Ecto neural progenitor cell (in vitro differentiated cells): Measurements from ENCODE around the gene CNOT2.

Source experiments
- DNase-seq: peaks from one replicate; pipeline ENCODE4 v3.0.0-alpha.2; 2018; ENCODE audit warnings: low spot score

The CNOT2 gene

DNA sequence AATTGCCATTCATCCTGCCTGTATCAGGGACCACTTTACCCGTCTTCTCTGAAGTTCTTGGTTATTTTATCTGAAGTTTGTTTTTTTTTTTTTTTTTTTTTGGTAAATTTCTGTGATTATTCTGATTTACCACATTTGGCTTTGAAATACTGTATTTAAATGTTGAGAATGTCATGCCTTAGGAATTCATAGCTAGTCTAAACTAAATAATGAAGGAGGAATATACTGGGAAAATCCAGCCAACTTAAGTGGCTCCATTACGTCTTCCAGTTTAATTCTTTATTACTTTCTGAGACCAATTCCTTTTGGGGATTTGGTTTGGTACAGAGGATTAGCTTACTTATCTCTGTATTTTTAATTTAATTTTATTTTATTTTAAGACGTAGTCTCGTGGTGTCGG, 62.6 kb downstream of the CNOT2 start:
- no peak for DNase-seq

- DNase-seq = no peak
Observed at GRCh38 chr12:70306676-70307075, 63.4 kb downstream of the CNOT2 start.

DNA sequence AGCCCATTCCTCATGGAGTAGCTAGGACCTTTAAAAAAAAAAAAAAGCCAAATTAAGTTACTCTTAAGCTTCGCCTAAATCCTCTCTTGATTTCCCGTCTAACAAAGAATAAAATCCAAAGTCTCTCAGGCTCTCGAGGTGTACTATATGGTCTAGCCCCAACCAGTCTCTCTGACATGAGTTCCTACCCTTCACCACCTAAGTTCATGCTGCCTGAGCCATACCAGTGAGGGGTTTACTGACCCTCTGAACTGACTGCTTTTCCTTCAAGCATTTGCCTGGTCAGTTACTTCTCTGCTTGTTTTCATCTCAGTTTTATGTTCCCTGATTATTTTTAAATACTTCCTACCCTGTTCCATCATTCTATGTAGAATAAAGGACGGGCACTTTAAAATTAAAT, 64.6 kb downstream of the CNOT2 start:
- no peak for DNase-seq

DNA sequence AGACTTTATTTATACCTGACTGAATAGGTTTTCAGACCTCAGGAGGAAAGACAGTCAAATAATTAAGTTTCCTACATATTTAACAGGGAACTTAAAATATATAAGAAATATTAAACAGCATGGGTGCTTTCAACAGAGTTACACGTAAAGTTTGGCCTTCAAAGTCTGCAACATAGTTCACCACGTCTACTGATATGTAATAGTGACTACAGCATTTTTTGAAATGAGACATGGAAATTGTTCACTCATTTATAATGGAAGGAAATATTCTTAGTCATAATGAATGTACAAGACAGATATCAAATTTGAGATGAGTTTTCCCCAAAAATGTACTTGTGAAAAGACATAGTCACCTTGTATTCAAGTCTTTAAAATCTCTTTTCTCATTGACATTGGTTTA, 66.1 kb downstream of the CNOT2 start:
- DNase-seq = no peak

GRCh38 chr12:70314145-70314544, 70.9 kb downstream of the CNOT2 start:
- no peak for DNase-seq

- no peak for DNase-seq
Observed at GRCh38 chr12:70317781-70318180, 74.5 kb downstream of the CNOT2 start.

- no peak for DNase-seq
Observed at GRCh38 chr12:70319605-70320004, 76.4 kb downstream of the CNOT2 start.

- no peak for DNase-seq
Observed at GRCh38 chr12:70321191-70321590, 78.0 kb downstream of the CNOT2 start.

DNA sequence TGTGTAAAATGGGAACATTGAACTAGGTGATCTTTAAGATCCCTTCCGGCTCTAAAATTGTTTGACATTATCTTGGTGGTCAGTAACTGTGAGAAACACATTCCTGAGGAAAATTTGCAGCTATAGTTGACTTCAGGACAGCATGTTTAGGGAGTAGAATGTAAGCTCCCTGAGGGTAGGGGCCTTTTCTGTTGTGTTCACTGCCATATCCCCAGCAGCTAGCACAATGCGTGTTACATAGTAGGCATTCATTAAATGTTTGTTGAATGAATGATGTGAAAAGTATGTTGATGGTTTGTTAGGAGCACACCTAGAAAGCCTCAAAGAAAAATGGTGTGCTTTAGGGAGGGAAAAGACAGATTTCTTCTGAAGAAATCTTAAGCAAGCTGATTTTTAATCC, 84.3 kb downstream of the CNOT2 start:
- no peak for DNase-seq

DNA sequence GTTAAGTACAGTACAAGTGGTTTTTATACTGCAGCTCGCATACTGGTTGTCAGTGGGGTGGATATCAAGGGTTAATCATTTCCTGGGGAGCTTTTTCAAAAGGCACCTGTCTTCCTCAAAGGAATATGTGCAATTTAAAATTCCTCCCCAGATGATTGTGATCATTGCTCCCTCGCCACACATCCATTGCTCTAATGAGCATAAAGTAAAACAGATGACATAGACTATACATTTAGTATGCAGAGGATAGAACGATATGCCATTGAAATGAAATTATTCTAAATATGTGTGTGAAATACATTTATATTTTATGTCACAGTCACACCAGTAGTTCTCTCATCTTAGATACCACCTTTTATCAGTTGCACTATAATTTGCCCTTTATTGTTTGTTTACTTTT, 86.5 kb downstream of the CNOT2 start:
- no peak for DNase-seq

- DNase-seq = no peak
Observed at GRCh38 chr12:70330158-70330557, 86.9 kb downstream of the CNOT2 start.

GRCh38 chr12:70332236-70332635, 89.0 kb downstream of the CNOT2 start:
- DNase-seq = no peak

- DNase-seq = no peak
Observed at GRCh38 chr12:70334742-70335141, 91.5 kb downstream of the CNOT2 start.

GRCh38 chr12:70338531-70338930, 95.3 kb downstream of the CNOT2 start:
- DNase-seq = no peak

GRCh38 chr12:70351076-70351475, 107.8 kb downstream of the CNOT2 start:
- DNase-seq = no peak

GRCh38 chr12:70353780-70354660, 110.8 kb downstream of the CNOT2 start:
- no peak for DNase-seq

DNA sequence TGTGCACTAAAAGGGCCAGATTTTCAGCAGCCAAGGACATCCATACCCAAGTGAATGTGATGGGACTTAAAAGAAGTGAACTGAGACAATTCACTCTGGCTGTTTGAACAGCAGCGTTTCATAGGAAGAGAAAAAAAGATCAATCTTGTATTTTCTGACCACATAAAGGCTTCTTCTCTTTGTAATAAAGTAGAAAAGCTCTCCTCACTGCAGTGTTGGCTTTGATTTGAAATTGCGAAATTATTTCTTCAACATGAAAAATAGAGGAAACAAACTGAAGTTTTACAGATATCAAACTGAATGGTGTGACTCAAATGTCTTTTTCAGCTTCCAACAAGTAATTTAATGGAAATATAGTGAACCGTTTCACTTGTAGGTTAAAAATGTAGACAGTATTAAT, 111.6 kb downstream of the CNOT2 start:
- no peak for DNase-seq

- DNase-seq = no peak
Observed at GRCh38 chr12:70355972-70356371, 112.7 kb downstream of the CNOT2 start.

DNA sequence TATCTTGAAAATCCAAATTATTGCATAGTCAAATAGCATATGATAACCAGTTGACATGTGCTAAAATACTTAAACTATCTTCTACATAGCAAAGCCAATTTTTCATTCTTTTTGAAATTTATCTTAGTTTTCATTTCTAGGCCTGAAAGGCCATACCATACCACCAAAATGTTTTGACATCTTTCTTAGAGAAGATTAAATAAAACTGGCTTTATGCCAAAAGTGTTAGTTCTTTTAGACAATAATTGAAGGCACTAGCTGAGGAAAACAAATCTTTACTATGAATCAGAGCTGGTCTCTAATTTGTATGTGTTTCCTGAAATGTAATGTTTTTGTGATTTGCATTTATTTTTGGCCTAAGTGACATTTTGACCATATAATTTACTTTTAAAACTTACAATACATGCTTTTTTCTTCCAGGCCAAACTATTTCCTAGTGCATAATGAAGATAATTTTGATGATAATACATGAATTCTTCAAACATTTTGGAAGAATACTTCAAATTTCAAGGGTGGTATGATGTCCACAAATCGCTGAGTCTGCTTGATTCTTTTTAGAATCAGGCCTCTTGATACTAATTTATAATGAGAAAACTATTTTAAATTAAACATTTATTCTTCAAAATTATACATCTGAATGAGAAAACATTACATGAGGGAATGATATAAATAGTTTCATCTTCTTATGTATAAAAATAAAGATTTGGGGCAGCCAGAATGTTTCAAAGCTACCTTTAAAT, 116.4 kb downstream of the CNOT2 start:
- no peak for DNase-seq

GRCh38 chr12:70360218-70360617, 117.0 kb downstream of the CNOT2 start:
- DNase-seq = no peak

- no peak for DNase-seq
Observed at GRCh38 chr12:70364695-70365397, 121.6 kb downstream of the CNOT2 start.

GRCh38 chr12:70365398-70365647, 122.1 kb downstream of the CNOT2 start:
- no peak for DNase-seq
